HG02588 (cell line): ENCODE data around the gene CNTNAP2.
"Not testable (repeated sequence)": the region's sequence is repeated elsewhere in the genome, so short reads cannot be mapped to it uniquely, and the experiment has no call there.

Experiments used
- ATAC-seq: cut with Tn5 transposase; IDR thresholded peaks from one replicate; pipeline ENCODE4 v1.9.1; 2021; ENCODE audit warnings: mild to moderate bottlenecking, moderate library complexity; ENCODE audit not compliant: unreplicated experiment

Gene CNTNAP2

GRCh38 chr7:148264933-148265557 lies 2148.4 kb downstream of the CNTNAP2 start:
- ATAC-seq, result peak; percentile 42

GRCh38 chr7:148265896-148266295 lies 2149.3 kb downstream of the CNTNAP2 start:
- ATAC-seq, result no peak

GRCh38 chr7:148266795-148267194 lies 2150.2 kb downstream of the CNTNAP2 start:
- ATAC-seq, result no peak

- ATAC-seq, result no peak
Measured at GRCh38 chr7:148270576-148270975, 2154.0 kb downstream of the CNTNAP2 start.

GRCh38 chr7:148274118-148274517 lies 2157.5 kb downstream of the CNTNAP2 start:
- ATAC-seq, result no peak

GRCh38 chr7:148275359-148275890 lies 2158.8 kb downstream of the CNTNAP2 start:
- no peak for ATAC-seq

- ATAC-seq, result no peak
Measured at GRCh38 chr7:148276314-148277041, 2159.9 kb downstream of the CNTNAP2 start.

- ATAC-seq, result no peak
Measured at GRCh38 chr7:148277042-148277660, 2160.6 kb downstream of the CNTNAP2 start.

- ATAC-seq, result no peak
Measured at GRCh38 chr7:148286150-148286549, 2169.5 kb downstream of the CNTNAP2 start.

- ATAC-seq, result no peak
Measured at GRCh38 chr7:148287538-148287937, 2170.9 kb downstream of the CNTNAP2 start.

- ATAC-seq, result no peak
Measured at GRCh38 chr7:148288592-148289151, 2172.1 kb downstream of the CNTNAP2 start.

- ATAC-seq, result no peak
Measured at GRCh38 chr7:148289630-148290029, 2173.0 kb downstream of the CNTNAP2 start.

- no peak for ATAC-seq
Measured at GRCh38 chr7:148290538-148290937, 2173.9 kb downstream of the CNTNAP2 start.

- no peak for ATAC-seq
Measured at GRCh38 chr7:148291799-148292198, 2175.2 kb downstream of the CNTNAP2 start.

GRCh38 chr7:148296994-148297644 lies 2180.5 kb downstream of the CNTNAP2 start:
- no peak for ATAC-seq

GRCh38 chr7:148298768-148299167 lies 2182.2 kb downstream of the CNTNAP2 start:
- ATAC-seq, result not testable (repeated sequence)

- ATAC-seq, result no peak
Measured at GRCh38 chr7:148299350-148300276, 2183.0 kb downstream of the CNTNAP2 start.

- not testable (repeated sequence) for ATAC-seq
Measured at GRCh38 chr7:148302436-148302835, 2185.8 kb downstream of the CNTNAP2 start.

- no peak for ATAC-seq
Measured at GRCh38 chr7:148303295-148304082, 2186.9 kb downstream of the CNTNAP2 start.
